Endodermal cell (in vitro differentiated cells): Measurements from ENCODE around the gene TRIM41. TPM values are rescaled to one million over a fixed set of nuclear protein-coding genes. Genes with fewer than 3 reads are reported as not detected.

Experiments
- DNase-seq: peaks from one replicate; pipeline ENCODE4 v3.0.0-alpha.2; 2017
- H3K27ac ChIP-seq: 2 replicates; pipeline ENCODE4 v1.5.1; 2013; ENCODE audit warnings: mild to moderate bottlenecking, low read depth, low read length, moderate library complexity
- H3K27me3 ChIP-seq: 2 replicates; pipeline ENCODE4 v1.6.1; 2013; ENCODE audit warnings: mild to moderate bottlenecking, low read length, moderate library complexity; ENCODE audit not compliant: insufficient read depth, control insufficient read depth, poor library complexity, severe bottlenecking
- H3K36me3 ChIP-seq: 2 replicates; pipeline ENCODE4 v1.7.0; 2013; ENCODE audit warnings: mild to moderate bottlenecking, low read length, moderate library complexity; ENCODE audit not compliant: control insufficient read depth, insufficient read depth
- H3K4me1 ChIP-seq: one replicate; pipeline ENCODE4 v1.7.0; 2013; ENCODE audit warnings: low read length; ENCODE audit not compliant: control insufficient read depth, insufficient read depth
- H3K4me3 ChIP-seq: 2 replicates; pipeline ENCODE4 v1.5.1; 2013; ENCODE audit warnings: mild to moderate bottlenecking, low read length, moderate library complexity
- H3K9ac ChIP-seq: 2 replicates; pipeline ENCODE4 v1.6.1; 2013; ENCODE audit warnings: mild to moderate bottlenecking, low read length, moderate library complexity; ENCODE audit not compliant: poor library complexity, severe bottlenecking; ENCODE audit errors: extremely low read depth
- H3K9me3 ChIP-seq: 2 replicates; pipeline ENCODE4 v1.6.1; 2013; ENCODE audit warnings: mild to moderate bottlenecking, low read length, moderate library complexity; ENCODE audit not compliant: control insufficient read depth
- H3K27ac Mint-ChIP-seq: 2 replicates; pipeline ENCODE4 v1.8.0; 2020; ENCODE audit warnings: mixed read lengths
- H3K27me3 Mint-ChIP-seq: 2 replicates; pipeline ENCODE4 v1.8.0; 2021; ENCODE audit warnings: mild to moderate bottlenecking, mixed read lengths; ENCODE audit not compliant: insufficient read depth
- H3K36me3 Mint-ChIP-seq: 2 replicates; pipeline ENCODE4 v1.8.0; 2020; ENCODE audit warnings: low read depth, mixed read lengths
- H3K4me1 Mint-ChIP-seq: 2 replicates; pipeline ENCODE4 v1.8.0; 2020; ENCODE audit warnings: mixed read lengths
- H3K4me3 Mint-ChIP-seq: 2 replicates; pipeline ENCODE4 v1.8.0; 2020; ENCODE audit warnings: mild to moderate bottlenecking, moderate library complexity, mixed read lengths
- H3K9me3 Mint-ChIP-seq: 2 replicates; pipeline ENCODE4 v1.8.0; 2020; ENCODE audit warnings: mild to moderate bottlenecking, mixed read lengths
- WGBS, 2 experiments: methylation state at CpG; one replicate each; pipeline versions ENCODE4 v1.1.5 to v1.1.7; 2013; ENCODE audit warnings: missing lambda C conversion rate in 2 of 2, mixed read lengths in 1 of 2; ENCODE audit not compliant: insufficient coverage in 1 of 2, insufficient read length in 1 of 2; 5-methylcytosine and 5-hydroxymethylcytosine counted together
- total RNA-seq, 2 donors: library from RNA; stranded (reverse); fragmentation: NEBNext Ultra II Directional in 1 of 2; extraction: Animal tissue kit (Norgen Biotek cat#: 25700) in 1 of 2; gene quantifications; 2 replicates in 1 of 2; 3 replicates in 1 of 2; pipeline ENCODE4 v1.2.1, GENCODE V29; 2021
- TF ChIP-seq, protein P1 (sequence below): fragments of 200-600 bp; sonication (generic); conservative IDR thresholded peaks from 2 replicates; pipeline ENCODE4 v1.5.0; 2021; ENCODE audit warnings: antibody characterized with exemption, mild to moderate bottlenecking

The TRIM41 gene
- total RNA-seq, 2 donors from 2014 or later: 37.5 to 41.7 TPM

GRCh38 chr5:181241393-181241975 is 18.4 kb downstream of the TRIM41 start:
- H3K27me3 Mint-ChIP-seq: no peaks in the 10 kb centered on the region
- DNase-seq: no peak
- H3K27ac Mint-ChIP-seq: peak overlapping the region; percentile 99
- H3K27ac ChIP-seq: no peak overlapping the region
- peaks cover 61% of the 10 kb centered on the region for H3K36me3 ChIP-seq
- 80 to 90% methylated on average over 2 to 6 of the region's 6 CpGs for WGBS, 2 experiments
- H3K36me3 Mint-ChIP-seq: peaks cover 71% of the 10 kb centered on the region
- peaks cover 8% of the 10 kb centered on the region for H3K4me1 ChIP-seq
- no peaks in the 10 kb centered on the region for H3K9me3 ChIP-seq
- H3K27me3 ChIP-seq: no peaks in the 10 kb centered on the region
- peak overlapping the region; percentile 99 for H3K9ac ChIP-seq
- H3K4me3 Mint-ChIP-seq: peak overlapping the region; percentile 100
- H3K4me1 Mint-ChIP-seq: peaks cover 24% of the 10 kb centered on the region
- TF ChIP-seq, protein P1, sequence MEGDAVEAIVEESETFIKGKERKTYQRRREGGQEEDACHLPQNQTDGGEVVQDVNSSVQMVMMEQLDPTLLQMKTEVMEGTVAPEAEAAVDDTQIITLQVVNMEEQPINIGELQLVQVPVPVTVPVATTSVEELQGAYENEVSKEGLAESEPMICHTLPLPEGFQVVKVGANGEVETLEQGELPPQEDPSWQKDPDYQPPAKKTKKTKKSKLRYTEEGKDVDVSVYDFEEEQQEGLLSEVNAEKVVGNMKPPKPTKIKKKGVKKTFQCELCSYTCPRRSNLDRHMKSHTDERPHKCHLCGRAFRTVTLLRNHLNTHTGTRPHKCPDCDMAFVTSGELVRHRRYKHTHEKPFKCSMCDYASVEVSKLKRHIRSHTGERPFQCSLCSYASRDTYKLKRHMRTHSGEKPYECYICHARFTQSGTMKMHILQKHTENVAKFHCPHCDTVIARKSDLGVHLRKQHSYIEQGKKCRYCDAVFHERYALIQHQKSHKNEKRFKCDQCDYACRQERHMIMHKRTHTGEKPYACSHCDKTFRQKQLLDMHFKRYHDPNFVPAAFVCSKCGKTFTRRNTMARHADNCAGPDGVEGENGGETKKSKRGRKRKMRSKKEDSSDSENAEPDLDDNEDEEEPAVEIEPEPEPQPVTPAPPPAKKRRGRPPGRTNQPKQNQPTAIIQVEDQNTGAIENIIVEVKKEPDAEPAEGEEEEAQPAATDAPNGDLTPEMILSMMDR: no peak
- no peaks in the 10 kb centered on the region for H3K9me3 Mint-ChIP-seq
- peak overlapping the region; percentile 98 for H3K4me3 ChIP-seq

GRCh38 chr5:181242031-181242451 is 19.0 kb downstream of the TRIM41 start:
- Mint-ChIP-seq H3K4me1 (peaks cover 24% of the 10 kb centered on the region), H3K27me3 (no peaks in the 10 kb centered on the region), H3K4me3 (peak overlapping the region; percentile 100), H3K36me3 (peaks cover 65% of the 10 kb centered on the region), H3K27ac (peak overlapping the region; percentile 99), H3K9me3 (no peaks in the 10 kb centered on the region)
- peak overlapping the region; percentile 99 for H3K9ac ChIP-seq
- H3K27ac ChIP-seq: peak overlapping the region; percentile 13
- TF ChIP-seq, protein P1: no peak
- WGBS, 2 experiments: 59 to 63% methylated on average over 5 to 6 of the region's 6 CpGs
- no peak for DNase-seq
- no peaks in the 10 kb centered on the region for H3K27me3 ChIP-seq
- peaks cover 56% of the 10 kb centered on the region for H3K36me3 ChIP-seq
- peaks cover 8% of the 10 kb centered on the region for H3K4me1 ChIP-seq
- no peaks in the 10 kb centered on the region for H3K9me3 ChIP-seq
- H3K4me3 ChIP-seq: peak overlapping the region; percentile 98

GRCh38 chr5:181243018-181243563 is 20.0 kb downstream of the TRIM41 start:
- no peak for DNase-seq
- Mint-ChIP-seq H3K4me3 (peak overlapping the region; percentile 100), H3K36me3 (peaks cover 57% of the 10 kb centered on the region), H3K9me3 (no peaks in the 10 kb centered on the region), H3K4me1 (peaks cover 28% of the 10 kb centered on the region), H3K27me3 (no peaks in the 10 kb centered on the region), H3K27ac (peak overlapping the region; percentile 99)
- peak overlapping the region; percentile 99 for H3K9ac ChIP-seq
- TF ChIP-seq, protein P1: no peak
- H3K36me3 ChIP-seq: peaks cover 45% of the 10 kb centered on the region
- H3K27ac ChIP-seq: peak overlapping the region; percentile 96
- H3K4me1 ChIP-seq: peaks cover 8% of the 10 kb centered on the region
- H3K27me3 ChIP-seq: no peaks in the 10 kb centered on the region
- 0% methylated on average over 11 to 25 of the region's 25 CpGs for WGBS, 2 experiments
- H3K9me3 ChIP-seq: no peaks in the 10 kb centered on the region
- peak overlapping the region; percentile 98 for H3K4me3 ChIP-seq
